ENCODE measurements around the gene NREP.

Gene NREP

DNA sequence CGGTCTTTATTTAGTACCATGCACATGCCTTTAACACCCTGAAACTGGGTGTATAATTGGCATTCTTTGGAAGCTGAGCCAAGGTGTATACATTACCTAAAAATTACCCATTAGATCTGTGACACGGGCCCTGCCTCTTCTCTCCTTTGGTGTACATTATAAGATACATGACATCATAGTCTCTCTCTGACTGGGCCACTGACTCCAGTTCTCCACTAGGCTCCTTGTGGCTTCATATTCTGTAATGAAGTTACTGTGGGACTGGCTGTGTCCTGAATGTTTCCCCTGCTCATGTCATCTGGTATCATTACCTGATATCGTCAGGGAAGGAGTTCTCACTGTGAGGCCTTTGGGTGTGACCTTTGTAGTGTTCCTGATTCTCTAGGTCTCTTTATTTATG lies 65.5 kb downstream of the NREP start:
- no peak for DNase-seq

DNA sequence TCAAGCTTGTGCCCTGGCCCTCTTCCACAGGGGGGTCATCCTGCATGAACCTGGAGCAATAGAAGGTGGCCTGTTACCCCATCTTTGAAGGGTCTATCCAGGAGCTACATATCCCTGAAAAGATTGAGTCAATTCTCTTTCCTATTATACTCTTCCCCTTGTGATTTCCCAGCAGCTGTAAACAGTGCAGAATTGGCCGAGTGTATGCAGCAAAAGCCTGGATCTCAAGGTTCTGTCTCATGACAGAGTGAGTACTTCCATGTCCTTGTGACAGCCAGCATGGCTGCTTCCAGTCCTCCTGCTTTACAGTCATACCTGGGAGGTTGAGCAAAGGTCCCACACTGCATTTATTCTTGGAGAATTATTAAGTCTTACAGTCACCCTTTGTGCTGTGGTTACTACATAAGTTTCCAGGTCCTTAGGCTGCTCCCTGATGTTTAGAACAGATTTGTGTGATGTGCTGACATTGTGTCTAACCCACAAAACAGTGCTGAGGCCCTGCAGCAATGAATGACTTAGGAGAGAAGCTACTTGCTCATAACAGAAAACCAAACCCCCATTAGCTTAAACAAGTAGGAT lies 67.5 kb downstream of the NREP start:
- DNase-seq: no peak

DNA sequence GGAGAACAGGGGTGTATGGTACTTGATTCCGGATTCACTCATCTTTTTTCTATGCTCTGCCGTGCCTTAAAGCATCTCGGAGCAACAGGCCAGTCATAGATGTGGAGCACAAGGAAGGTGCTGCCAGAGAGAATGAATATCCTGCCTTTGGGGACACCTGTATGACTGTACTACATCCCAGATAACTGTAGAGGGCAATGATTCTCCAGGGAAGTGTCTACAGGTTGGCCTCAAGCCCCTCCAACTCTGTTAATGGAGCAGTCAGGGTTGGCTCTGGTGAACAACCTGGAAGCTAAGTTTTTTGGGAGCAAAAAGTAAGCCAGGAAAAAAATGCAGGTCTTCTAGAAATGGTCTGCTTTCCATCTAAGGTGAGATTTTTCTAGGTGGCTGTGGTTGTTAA lies 71.0 kb downstream of the NREP start:
- DNase-seq: no peak

DNA sequence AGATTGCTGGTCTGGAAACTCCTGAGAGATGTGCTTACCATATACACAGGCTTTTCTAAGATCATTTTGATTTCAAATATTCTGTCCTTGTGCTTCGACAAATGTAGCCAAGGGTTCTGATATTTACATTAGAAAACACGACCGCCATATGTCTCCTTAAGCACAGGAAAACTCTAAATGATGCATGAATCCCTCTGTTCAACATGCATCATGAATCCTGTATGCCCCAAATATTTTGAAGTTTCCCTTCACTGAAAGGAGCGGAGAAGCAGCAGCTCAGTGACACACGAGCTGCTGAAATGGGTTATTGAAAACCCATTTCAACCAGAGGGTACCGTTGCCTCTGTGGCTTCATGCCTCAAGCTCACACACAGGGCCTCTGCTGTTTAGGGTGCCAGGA lies 74.4 kb downstream of the NREP start:
- no peak for DNase-seq

DNA sequence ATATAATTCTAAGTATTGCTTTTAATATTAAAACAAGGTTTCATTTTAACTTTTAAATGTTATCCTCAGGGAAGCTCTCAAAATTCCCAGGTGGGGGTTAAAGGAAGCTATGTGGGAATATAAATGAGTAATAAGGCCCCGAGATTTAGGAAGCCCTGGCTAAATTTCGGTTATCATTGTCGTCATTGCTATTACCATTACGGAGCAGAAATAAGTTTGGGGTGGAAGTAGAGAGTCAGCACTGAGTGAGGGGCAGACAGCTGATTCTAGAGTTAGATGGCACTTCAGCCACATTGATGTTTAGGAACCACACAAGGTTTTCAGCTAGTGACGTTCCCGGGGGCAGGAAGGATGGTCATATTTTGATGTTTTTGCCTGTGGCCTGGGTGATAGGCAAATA lies 74.9 kb downstream of the NREP start:
- no peak for DNase-seq

DNA sequence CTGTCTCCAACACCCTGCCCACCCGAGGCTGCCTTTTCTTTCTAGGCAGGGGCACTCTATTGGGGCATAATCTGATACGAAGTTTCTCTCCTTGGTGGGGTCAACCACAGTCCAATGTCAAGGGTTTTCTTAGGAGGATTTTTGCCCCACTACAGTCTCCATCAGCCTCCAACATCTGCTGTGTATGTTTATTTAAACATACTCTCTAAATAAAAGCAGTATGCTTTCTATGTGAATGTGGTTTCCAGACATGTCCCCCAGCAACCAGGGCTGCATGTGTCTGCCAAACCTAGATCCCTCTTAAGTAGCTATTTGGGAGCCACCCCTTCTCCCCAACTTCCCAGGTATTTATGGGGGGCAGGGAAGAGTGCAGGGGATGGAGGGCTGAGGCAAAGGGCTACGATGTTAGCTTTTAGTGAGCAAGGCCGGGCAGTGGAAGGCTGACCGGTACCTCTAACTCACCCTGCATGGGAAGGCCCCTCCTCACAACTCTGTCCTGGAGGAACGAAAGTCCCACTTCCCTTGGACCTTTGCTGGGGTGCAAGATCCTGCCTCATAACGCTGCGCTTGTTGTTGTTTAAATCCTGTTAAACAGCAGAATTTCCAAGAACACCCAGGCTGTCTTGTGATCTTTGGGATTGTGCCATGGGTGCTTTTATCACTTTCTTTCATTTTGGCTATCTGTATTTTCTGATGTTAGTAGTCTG lies 75.4 kb downstream of the NREP start:
- DNase-seq: no peak

DNA sequence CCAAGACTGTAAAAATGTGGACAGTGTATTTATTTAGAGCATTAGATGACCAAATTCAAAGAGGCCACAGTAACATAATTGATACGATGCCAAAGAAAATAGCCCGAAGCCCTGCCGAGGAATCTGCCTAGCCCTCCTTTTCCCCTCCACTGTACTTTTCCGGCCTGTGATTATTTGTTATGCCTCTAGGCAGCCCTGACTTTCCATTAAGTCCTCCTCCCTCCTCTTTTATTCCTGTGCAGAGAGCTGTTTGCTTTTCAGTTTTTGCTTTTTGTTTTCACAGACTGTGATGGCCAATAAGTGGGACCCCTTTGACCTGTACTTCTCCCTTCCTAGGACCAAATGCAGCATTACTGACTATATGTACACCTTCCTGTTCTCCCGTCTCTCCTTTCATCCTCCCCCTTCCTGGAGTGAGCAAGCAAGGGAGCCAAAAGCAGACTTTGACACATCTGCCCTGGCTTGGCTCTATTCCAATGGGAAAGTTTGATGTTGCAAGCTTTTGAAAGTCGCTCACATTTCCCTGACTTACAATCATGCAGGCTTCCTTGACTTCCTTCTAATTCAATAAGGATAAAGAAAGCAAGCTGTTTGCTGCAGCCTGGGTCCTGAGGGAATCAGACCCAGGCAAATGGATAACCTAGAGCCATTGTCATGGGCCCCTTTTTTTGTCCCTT lies 76.1 kb downstream of the NREP start:
- DNase-seq: no peak

DNA sequence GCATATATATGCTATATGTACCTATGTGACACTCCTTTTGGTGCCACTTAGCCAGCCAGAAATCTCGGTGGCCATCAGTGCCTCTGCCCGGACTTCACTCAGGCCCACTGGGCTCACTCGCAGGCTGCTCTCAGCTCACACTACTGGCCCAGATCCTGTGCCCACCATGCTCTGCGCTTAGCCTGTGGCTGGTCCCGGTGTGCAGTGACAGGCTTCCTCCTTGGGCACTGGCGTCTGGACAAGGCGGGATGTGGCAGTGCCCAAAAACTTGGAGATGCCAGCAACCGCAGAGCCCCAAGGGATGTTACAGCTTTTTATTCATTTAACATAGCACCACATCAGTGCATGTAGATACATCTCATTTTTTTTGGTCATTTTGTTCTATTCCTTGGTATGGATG lies 77.4 kb downstream of the NREP start:
- no peak for DNase-seq

Data from activated effector memory CD4-positive, alpha-beta T cell treated with Interleukin-2 at 50 U/mL for 16 hours (primary cell).